Neural cell (in vitro differentiated cells): ENCODE data around the gene EXOC4.

Source experiments
- EP300 ChIP-seq: fragments of 450-650 bp; conservative IDR thresholded peaks from 2 replicates; pipeline ENCODE4 v1.6.1; 2014; ENCODE audit warnings: antibody characterized with exemption, mild to moderate bottlenecking, moderate library complexity; ENCODE audit not compliant: poor library complexity, severe bottlenecking
- EZH2 ChIP-seq: fragments of 200-600, 300-800 bp; shearing (Covaris generic), sonication (generic); IDR thresholded peaks from 2 replicates; pipeline ENCODE4 v1.6.1; 2014; ENCODE audit warnings: antibody characterized with exemption, low read length, borderline replicate concordance, mild to moderate bottlenecking; ENCODE audit not compliant: insufficient read depth, poor library complexity, severe bottlenecking
- MXI1 ChIP-seq: fragments of 450-650 bp; conservative IDR thresholded peaks from 2 replicates; pipeline ENCODE4 v1.6.1; 2014; ENCODE audit warnings: antibody characterized with exemption, mild to moderate bottlenecking; ENCODE audit not compliant: poor library complexity, severe bottlenecking
- POLR2AphosphoS5 ChIP-seq: IDR thresholded peaks from 2 replicates; pipeline ENCODE4 v1.6.1; 2012
- RAD21 ChIP-seq: fragments of 450-650 bp; conservative IDR thresholded peaks from 2 replicates; pipeline ENCODE4 v1.6.1; 2014; ENCODE audit warnings: antibody characterized with exemption, mild to moderate bottlenecking, moderate library complexity
- TAF1 ChIP-seq: IDR thresholded peaks from 2 replicates; pipeline ENCODE4 v1.6.1; 2012; ENCODE audit warnings: low read depth
- TF ChIP-seq, protein P1 (sequence below): fragments of 450-650 bp; IDR thresholded peaks from 2 replicates; pipeline ENCODE4 v1.5.1; 2014; ENCODE audit warnings: antibody characterized with exemption, mild to moderate bottlenecking, moderate library complexity; ENCODE audit not compliant: poor library complexity, severe bottlenecking
- TF ChIP-seq, protein P2 (sequence below): IDR thresholded peaks from 2 replicates; pipeline ENCODE4 v1.6.1; 2012; ENCODE audit warnings: borderline replicate concordance

DNA sequence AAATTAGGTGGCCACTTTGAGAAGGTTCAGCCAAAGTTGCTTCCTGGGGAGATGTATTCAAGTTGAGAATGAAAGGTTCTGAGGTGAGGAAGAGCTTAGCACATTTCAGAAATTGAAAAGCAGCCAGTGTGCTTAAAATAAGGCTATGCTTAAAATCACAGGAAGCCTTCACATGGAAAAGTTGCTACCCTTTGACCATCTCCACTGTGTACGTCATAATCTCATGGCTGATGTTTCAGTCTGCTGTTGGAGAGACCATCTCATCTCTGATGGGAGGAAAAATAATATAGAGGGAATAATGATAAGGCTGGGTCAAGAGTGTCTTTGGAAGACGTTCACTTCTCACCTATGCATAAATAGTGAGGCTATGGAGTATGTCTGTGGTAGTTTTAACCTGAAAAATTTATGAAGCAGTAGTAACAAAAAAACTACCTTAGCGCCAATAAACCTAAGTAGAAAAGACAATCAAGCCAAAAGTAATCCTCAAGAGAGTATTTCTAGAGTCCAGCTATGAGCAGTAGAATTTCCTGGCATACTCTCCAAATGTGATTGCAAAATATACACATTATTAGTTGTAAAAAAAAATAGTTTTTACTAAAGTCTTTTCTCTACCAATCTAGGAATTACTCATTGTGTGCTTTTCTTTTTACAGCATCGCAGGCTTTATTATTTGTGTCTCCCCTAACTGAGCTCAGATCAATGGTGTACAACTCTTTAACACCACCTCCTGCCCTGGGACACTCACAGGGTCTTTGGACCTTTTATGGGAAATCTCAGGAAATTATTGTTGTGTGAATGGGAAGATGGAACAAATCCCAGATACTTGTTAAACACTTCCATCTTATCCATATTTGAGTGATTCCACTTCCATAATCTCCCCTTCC, 439.1 kb downstream of the EXOC4 start:
- TF ChIP-seq, protein P1, sequence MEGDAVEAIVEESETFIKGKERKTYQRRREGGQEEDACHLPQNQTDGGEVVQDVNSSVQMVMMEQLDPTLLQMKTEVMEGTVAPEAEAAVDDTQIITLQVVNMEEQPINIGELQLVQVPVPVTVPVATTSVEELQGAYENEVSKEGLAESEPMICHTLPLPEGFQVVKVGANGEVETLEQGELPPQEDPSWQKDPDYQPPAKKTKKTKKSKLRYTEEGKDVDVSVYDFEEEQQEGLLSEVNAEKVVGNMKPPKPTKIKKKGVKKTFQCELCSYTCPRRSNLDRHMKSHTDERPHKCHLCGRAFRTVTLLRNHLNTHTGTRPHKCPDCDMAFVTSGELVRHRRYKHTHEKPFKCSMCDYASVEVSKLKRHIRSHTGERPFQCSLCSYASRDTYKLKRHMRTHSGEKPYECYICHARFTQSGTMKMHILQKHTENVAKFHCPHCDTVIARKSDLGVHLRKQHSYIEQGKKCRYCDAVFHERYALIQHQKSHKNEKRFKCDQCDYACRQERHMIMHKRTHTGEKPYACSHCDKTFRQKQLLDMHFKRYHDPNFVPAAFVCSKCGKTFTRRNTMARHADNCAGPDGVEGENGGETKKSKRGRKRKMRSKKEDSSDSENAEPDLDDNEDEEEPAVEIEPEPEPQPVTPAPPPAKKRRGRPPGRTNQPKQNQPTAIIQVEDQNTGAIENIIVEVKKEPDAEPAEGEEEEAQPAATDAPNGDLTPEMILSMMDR = no peak
- no peak for TF ChIP-seq RAD21
- no peak for TF ChIP-seq MXI1
- TF ChIP-seq, protein P2, sequence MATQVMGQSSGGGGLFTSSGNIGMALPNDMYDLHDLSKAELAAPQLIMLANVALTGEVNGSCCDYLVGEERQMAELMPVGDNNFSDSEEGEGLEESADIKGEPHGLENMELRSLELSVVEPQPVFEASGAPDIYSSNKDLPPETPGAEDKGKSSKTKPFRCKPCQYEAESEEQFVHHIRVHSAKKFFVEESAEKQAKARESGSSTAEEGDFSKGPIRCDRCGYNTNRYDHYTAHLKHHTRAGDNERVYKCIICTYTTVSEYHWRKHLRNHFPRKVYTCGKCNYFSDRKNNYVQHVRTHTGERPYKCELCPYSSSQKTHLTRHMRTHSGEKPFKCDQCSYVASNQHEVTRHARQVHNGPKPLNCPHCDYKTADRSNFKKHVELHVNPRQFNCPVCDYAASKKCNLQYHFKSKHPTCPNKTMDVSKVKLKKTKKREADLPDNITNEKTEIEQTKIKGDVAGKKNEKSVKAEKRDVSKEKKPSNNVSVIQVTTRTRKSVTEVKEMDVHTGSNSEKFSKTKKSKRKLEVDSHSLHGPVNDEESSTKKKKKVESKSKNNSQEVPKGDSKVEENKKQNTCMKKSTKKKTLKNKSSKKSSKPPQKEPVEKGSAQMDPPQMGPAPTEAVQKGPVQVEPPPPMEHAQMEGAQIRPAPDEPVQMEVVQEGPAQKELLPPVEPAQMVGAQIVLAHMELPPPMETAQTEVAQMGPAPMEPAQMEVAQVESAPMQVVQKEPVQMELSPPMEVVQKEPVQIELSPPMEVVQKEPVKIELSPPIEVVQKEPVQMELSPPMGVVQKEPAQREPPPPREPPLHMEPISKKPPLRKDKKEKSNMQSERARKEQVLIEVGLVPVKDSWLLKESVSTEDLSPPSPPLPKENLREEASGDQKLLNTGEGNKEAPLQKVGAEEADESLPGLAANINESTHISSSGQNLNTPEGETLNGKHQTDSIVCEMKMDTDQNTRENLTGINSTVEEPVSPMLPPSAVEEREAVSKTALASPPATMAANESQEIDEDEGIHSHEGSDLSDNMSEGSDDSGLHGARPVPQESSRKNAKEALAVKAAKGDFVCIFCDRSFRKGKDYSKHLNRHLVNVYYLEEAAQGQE = no peak
- no peak for TF ChIP-seq EZH2
- TF ChIP-seq POLR2AphosphoS5 = no peak
- TF ChIP-seq EP300 = no peak
- TF ChIP-seq TAF1 = no peak
